Natural killer cell treated with Interleukin-12 subunit alpha and Interleukin-12 subunit beta and Interleukin-15 and Interleukin-18, amount 100 ng/mL, for 72 hours (primary cell): ENCODE data around the gene SNX33. TPM values are rescaled to one million over a fixed set of nuclear protein-coding genes. Genes with fewer than 3 reads are reported as not detected.

Source experiments
- ATAC-seq, 2 donors: fragments of 150-1000 bp; cut with Tn5 transposase in 1 of 2; sonication (Bioruptor Pico), chemical (Tn5 transposase) in 1 of 2; 2 replicates each; pipeline ENCODE4 v1.10.0; 2021
- DNase-seq: peaks from one replicate; pipeline ENCODE4 v3.0.0; 2022; ENCODE audit warnings: low spot score
- H3K27ac Mint-ChIP-seq, 2 donors: 1 replicate in 1 of 2; 2 replicates in 1 of 2; pipeline ENCODE4 v1.8.0; 2022; ENCODE audit warnings: mixed read lengths in 2 of 2, mild to moderate bottlenecking in 1 of 2, moderate library complexity in 1 of 2
- H3K27me3 Mint-ChIP-seq, 2 donors: 1 replicate in 1 of 2; 2 replicates in 1 of 2; pipeline ENCODE4 v1.8.0; 2022; ENCODE audit warnings: mixed read lengths in 2 of 2
- H3K36me3 Mint-ChIP-seq: one replicate; pipeline ENCODE4 v1.8.0; 2022; ENCODE audit warnings: mixed read lengths
- H3K4me1 Mint-ChIP-seq, 2 donors: 1 replicate in 1 of 2; 2 replicates in 1 of 2; pipeline ENCODE4 v1.8.0; 2022; ENCODE audit warnings: low read depth in 2 of 2, mixed read lengths in 2 of 2, mild to moderate bottlenecking in 1 of 2
- H3K4me3 Mint-ChIP-seq: one replicate; pipeline ENCODE4 v1.8.0; 2022; ENCODE audit warnings: mixed read lengths
- H3K9me3 Mint-ChIP-seq: 2 replicates; pipeline ENCODE4 v1.8.0; 2022; ENCODE audit warnings: mixed read lengths
- total RNA-seq, 2 donors: library from RNA; stranded (reverse); gene quantifications; one replicate each; pipeline ENCODE4 v1.2.3, GENCODE V29; 2022

The SNX33 gene
- total RNA-seq, 2 donors from 2014 or later: 2.6 to 3.3 TPM

- peaks cover 0 to 2% of the 10 kb centered on the region in 2 donors for H3K27me3 Mint-ChIP-seq
- peaks cover 0 to 4% of the 10 kb centered on the region in 2 donors for H3K4me1 Mint-ChIP-seq
- no peak overlapping the region for H3K27ac Mint-ChIP-seq
- no peak for ATAC-seq
- H3K9me3 Mint-ChIP-seq: no peaks in the 10 kb centered on the region
- no peaks in the 10 kb centered on the region for H3K36me3 Mint-ChIP-seq
- no peak overlapping the region for H3K4me3 Mint-ChIP-seq
- no peak for DNase-seq
Measured at GRCh38 chr15:75661756-75662140, 14.0 kb downstream of the SNX33 start.

GRCh38 chr15:75662823-75663519, 15.3 kb downstream of the SNX33 start:
- no peaks in the 10 kb centered on the region for H3K36me3 Mint-ChIP-seq
- DNase-seq (no peak), ATAC-seq (no peak)
- H3K4me1 Mint-ChIP-seq: peaks cover 0 to 4% of the 10 kb centered on the region in 2 donors
- H3K27ac Mint-ChIP-seq: no peak overlapping the region
- no peak overlapping the region for H3K4me3 Mint-ChIP-seq
- peaks cover 0 to 2% of the 10 kb centered on the region in 2 donors for H3K27me3 Mint-ChIP-seq
- no peaks in the 10 kb centered on the region for H3K9me3 Mint-ChIP-seq

GRCh38 chr15:75663931-75664421, 16.3 kb downstream of the SNX33 start:
- Mint-ChIP-seq H3K27me3 (peaks cover 0 to 2% of the 10 kb centered on the region in 2 donors), H3K27ac (no peak overlapping the region), H3K36me3 (no peaks in the 10 kb centered on the region), H3K4me1 (peaks cover 0 to 4% of the 10 kb centered on the region in 2 donors), H3K9me3 (no peaks in the 10 kb centered on the region), H3K4me3 (no peak overlapping the region)
- DNase-seq (no peak), ATAC-seq (no peak)

- no peak for DNase-seq
- H3K36me3 Mint-ChIP-seq: no peaks in the 10 kb centered on the region
- no peak for ATAC-seq
- peaks cover 0 to 4% of the 10 kb centered on the region in 2 donors for H3K4me1 Mint-ChIP-seq
- H3K4me3 Mint-ChIP-seq: no peak overlapping the region
- no peaks in the 10 kb centered on the region for H3K9me3 Mint-ChIP-seq
- no peak overlapping the region for H3K27ac Mint-ChIP-seq
- H3K27me3 Mint-ChIP-seq: peaks cover 0 to 2% of the 10 kb centered on the region in 2 donors
Measured at GRCh38 chr15:75666823-75667501, 19.2 kb downstream of the SNX33 start.

GRCh38 chr15:75669191-75669878, 21.6 kb downstream of the SNX33 start:
- no peak for DNase-seq
- no peak overlapping the region for H3K4me3 Mint-ChIP-seq
- H3K9me3 Mint-ChIP-seq: no peaks in the 10 kb centered on the region
- H3K4me1 Mint-ChIP-seq: peaks cover 0 to 4% of the 10 kb centered on the region in 2 donors
- no peaks in the 10 kb centered on the region for H3K36me3 Mint-ChIP-seq
- ATAC-seq: peak in 1 of 2 donors; percentile 3
- peaks cover 0 to 2% of the 10 kb centered on the region in 2 donors for H3K27me3 Mint-ChIP-seq
- H3K27ac Mint-ChIP-seq: no peak overlapping the region

GRCh38 chr15:75669879-75670212, 22.1 kb downstream of the SNX33 start:
- Mint-ChIP-seq H3K36me3 (no peaks in the 10 kb centered on the region), H3K27ac (no peak overlapping the region), H3K4me3 (no peak overlapping the region), H3K4me1 (peaks cover 0 to 4% of the 10 kb centered on the region in 2 donors), H3K9me3 (no peaks in the 10 kb centered on the region), H3K27me3 (peaks cover 0 to 2% of the 10 kb centered on the region in 2 donors)
- ATAC-seq (no peak), DNase-seq (no peak)

GRCh38 chr15:75671730-75672602, 24.3 kb downstream of the SNX33 start:
- no peak for ATAC-seq
- Mint-ChIP-seq H3K9me3 (no peaks in the 10 kb centered on the region), H3K36me3 (no peaks in the 10 kb centered on the region), H3K4me1 (no peaks in the 10 kb centered on the region), H3K27ac (no peak overlapping the region), H3K4me3 (no peak overlapping the region), H3K27me3 (no peaks in the 10 kb centered on the region)
- no peak for DNase-seq

- H3K36me3 Mint-ChIP-seq: no peaks in the 10 kb centered on the region
- H3K27ac Mint-ChIP-seq: no peak overlapping the region
- H3K4me1 Mint-ChIP-seq: no peaks in the 10 kb centered on the region
- H3K4me3 Mint-ChIP-seq: no peak overlapping the region
- H3K9me3 Mint-ChIP-seq: no peaks in the 10 kb centered on the region
- ATAC-seq (no peak), DNase-seq (no peak)
- no peaks in the 10 kb centered on the region for H3K27me3 Mint-ChIP-seq
Measured at GRCh38 chr15:75672646-75673425, 25.1 kb downstream of the SNX33 start.

- H3K36me3 Mint-ChIP-seq: no peaks in the 10 kb centered on the region
- no peaks in the 10 kb centered on the region for H3K9me3 Mint-ChIP-seq
- H3K4me1 Mint-ChIP-seq: no peaks in the 10 kb centered on the region
- DNase-seq (no peak), ATAC-seq (no peak)
- H3K4me3 Mint-ChIP-seq: no peak overlapping the region
- H3K27me3 Mint-ChIP-seq: no peaks in the 10 kb centered on the region
- H3K27ac Mint-ChIP-seq: no peak overlapping the region
Measured at GRCh38 chr15:75673426-75674235, 25.9 kb downstream of the SNX33 start.

- Mint-ChIP-seq H3K9me3 (no peaks in the 10 kb centered on the region), H3K27me3 (no peaks in the 10 kb centered on the region), H3K36me3 (no peaks in the 10 kb centered on the region), H3K4me3 (no peak overlapping the region), H3K27ac (no peak overlapping the region), H3K4me1 (no peaks in the 10 kb centered on the region)
- DNase-seq (no peak), ATAC-seq (peak in 1 of 2 donors; percentile 5)
Measured at GRCh38 chr15:75674366-75674765, 26.7 kb downstream of the SNX33 start.

GRCh38 chr15:75675579-75676404, 28.1 kb downstream of the SNX33 start:
- no peak overlapping the region for H3K4me3 Mint-ChIP-seq
- DNase-seq (no peak), ATAC-seq (peak in 1 of 2 donors; percentile 28)
- H3K27ac Mint-ChIP-seq: no peak overlapping the region
- H3K36me3 Mint-ChIP-seq: no peaks in the 10 kb centered on the region
- H3K27me3 Mint-ChIP-seq: no peaks in the 10 kb centered on the region
- H3K4me1 Mint-ChIP-seq: no peaks in the 10 kb centered on the region
- no peaks in the 10 kb centered on the region for H3K9me3 Mint-ChIP-seq
